DMS79 (cell line): ENCODE data around the gene GATAD2A.
"Not testable (repeated sequence)": the region's sequence is repeated elsewhere in the genome, so short reads cannot be mapped to it uniquely, and the experiment has no call there.

ENCODE experiments used
- DNase-seq: peaks from one replicate; lab custom pipeline; 2025; lab: John Stamatoyannopoulos, UW

The GATAD2A gene

GRCh38 chr19:19447536-19448237 is 42.2 kb downstream of the GATAD2A start:
- DNase-seq = no peak

GRCh38 chr19:19448238-19448544 is 42.7 kb downstream of the GATAD2A start:
- DNase-seq = no peak

- DNase-seq = peak; percentile 70
Measured at GRCh38 chr19:19451429-19452242, 46.2 kb downstream of the GATAD2A start.

- no peak for DNase-seq
Measured at GRCh38 chr19:19452243-19453124, 47.0 kb downstream of the GATAD2A start.

- no peak for DNase-seq
Measured at GRCh38 chr19:19453125-19453454, 47.6 kb downstream of the GATAD2A start.

GRCh38 chr19:19455166-19455919 is 49.9 kb downstream of the GATAD2A start:
- DNase-seq = not testable (repeated sequence)

- DNase-seq = no peak
Measured at GRCh38 chr19:19457671-19458070, 52.2 kb downstream of the GATAD2A start.

GRCh38 chr19:19458110-19458816 is 52.8 kb downstream of the GATAD2A start:
- DNase-seq = no peak

- DNase-seq = no peak
Measured at GRCh38 chr19:19459073-19459472, 53.6 kb downstream of the GATAD2A start.

GRCh38 chr19:19459707-19460251 is 54.3 kb downstream of the GATAD2A start:
- DNase-seq = no peak

- no peak for DNase-seq
Measured at GRCh38 chr19:19460258-19460731, 54.8 kb downstream of the GATAD2A start.

- DNase-seq = no peak
Measured at GRCh38 chr19:19460761-19461265, 55.3 kb downstream of the GATAD2A start.

GRCh38 chr19:19461306-19461670 is 55.8 kb downstream of the GATAD2A start:
- no peak for DNase-seq

GRCh38 chr19:19461671-19462622 is 56.5 kb downstream of the GATAD2A start:
- DNase-seq = peak; percentile 78

GRCh38 chr19:19463348-19464117 is 58.1 kb downstream of the GATAD2A start:
- no peak for DNase-seq

GRCh38 chr19:19464339-19465098 is 59.0 kb downstream of the GATAD2A start:
- DNase-seq = peak; percentile 11

- DNase-seq = no peak
Measured at GRCh38 chr19:19465436-19466070, 60.1 kb downstream of the GATAD2A start.
